ENCODE results near the gene CLCN1.

CLCN1 gene

DNA sequence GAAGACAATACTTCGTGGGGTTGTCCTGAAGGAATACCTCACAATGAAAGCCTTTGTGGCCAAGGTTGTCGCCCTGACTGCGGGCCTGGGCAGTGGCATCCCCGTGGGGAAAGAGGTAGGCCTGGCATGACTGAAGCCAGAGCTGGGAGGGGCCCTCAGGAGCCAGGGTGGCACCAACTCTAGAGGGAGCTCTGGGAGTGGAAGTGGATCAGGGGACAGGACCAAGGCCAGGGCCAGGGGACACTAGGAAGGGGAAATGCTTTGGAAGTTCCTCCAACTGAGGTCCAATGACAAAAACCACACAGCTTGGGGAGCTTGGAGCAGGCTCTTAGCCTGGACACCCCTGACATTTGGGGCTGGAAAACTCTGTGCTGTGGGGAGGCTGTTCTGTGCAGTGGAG is 5.8 kb downstream of the CLCN1 start:
- Histone ChIP-seq H3K4me1 (ENCODE audit: control insufficient read depth, insufficient read depth, low read depth, low read length) (peaks cover 1% of the 10 kb centered on the region), H3K4ac (ENCODE audit: low read depth in 1 of 2, low read length in 2 of 2) (no peak overlapping the region), H2AFZ (ENCODE audit: low read depth, low read length) (no peak overlapping the region), H2BK5ac (ENCODE audit: low read depth, low read length, poor library complexity, severe bottlenecking) (no peak overlapping the region), H3K23ac (ENCODE audit: low read length in 2 of 2) (no peak overlapping the region), H3K4me2 (ENCODE audit: low read length, poor library complexity, severe bottlenecking) (no peak overlapping the region), H3K4me3 (ENCODE audit: insufficient read depth in 1 of 2, low read depth in 1 of 2, low read length in 2 of 2) (no peak overlapping the region), H4K8ac (ENCODE audit: low read length) (peak overlapping the region; percentile 13), H3K9ac (ENCODE audit: low read length) (no peak overlapping the region), H2BK120ac (ENCODE audit: low read depth, low read length) (no peak overlapping the region), H3K79me1 (replicated peaks; ENCODE audit: low read length, poor library complexity, severe bottlenecking) (no peaks in the 10 kb centered on the region), H3K18ac (ENCODE audit: low read depth in 1 of 2, low read length in 2 of 2) (peak overlapping the region; percentile 76 to 79), H3K27me3 (ENCODE audit: control insufficient read depth in 1 of 2, insufficient read depth in 1 of 2, low read length in 2 of 2) (no peaks in the 10 kb centered on the region), H3K36me3 (ENCODE audit: control insufficient read depth in 1 of 2, insufficient read depth in 2 of 2, low read depth in 1 of 2, low read length in 2 of 2) (no peaks in the 10 kb centered on the region), H3K27ac (ENCODE audit: low read length, poor library complexity, severe bottlenecking) (no peak overlapping the region), H2BK15ac (ENCODE audit: low read depth, poor library complexity, severe bottlenecking) (peak overlapping the region; percentile 34), H2BK12ac (ENCODE audit: low read length in 2 of 2) (peak overlapping the region; percentile 29 to 97), H3K14ac (ENCODE audit: low read length in 2 of 2) (peak overlapping the region in 1 of 2 experiments; percentile 41), H3K9me3 (ENCODE audit: control insufficient read depth, low read length) (no peaks in the 10 kb centered on the region), H4K91ac (ENCODE audit: low read length) (peak overlapping the region; percentile 66), H2AK5ac (ENCODE audit: low read length, severe bottlenecking) (no peak overlapping the region)
- no peak for DNase-seq
- 82% methylated on average over 4 of the region's 4 CpGs for WGBS

DNA sequence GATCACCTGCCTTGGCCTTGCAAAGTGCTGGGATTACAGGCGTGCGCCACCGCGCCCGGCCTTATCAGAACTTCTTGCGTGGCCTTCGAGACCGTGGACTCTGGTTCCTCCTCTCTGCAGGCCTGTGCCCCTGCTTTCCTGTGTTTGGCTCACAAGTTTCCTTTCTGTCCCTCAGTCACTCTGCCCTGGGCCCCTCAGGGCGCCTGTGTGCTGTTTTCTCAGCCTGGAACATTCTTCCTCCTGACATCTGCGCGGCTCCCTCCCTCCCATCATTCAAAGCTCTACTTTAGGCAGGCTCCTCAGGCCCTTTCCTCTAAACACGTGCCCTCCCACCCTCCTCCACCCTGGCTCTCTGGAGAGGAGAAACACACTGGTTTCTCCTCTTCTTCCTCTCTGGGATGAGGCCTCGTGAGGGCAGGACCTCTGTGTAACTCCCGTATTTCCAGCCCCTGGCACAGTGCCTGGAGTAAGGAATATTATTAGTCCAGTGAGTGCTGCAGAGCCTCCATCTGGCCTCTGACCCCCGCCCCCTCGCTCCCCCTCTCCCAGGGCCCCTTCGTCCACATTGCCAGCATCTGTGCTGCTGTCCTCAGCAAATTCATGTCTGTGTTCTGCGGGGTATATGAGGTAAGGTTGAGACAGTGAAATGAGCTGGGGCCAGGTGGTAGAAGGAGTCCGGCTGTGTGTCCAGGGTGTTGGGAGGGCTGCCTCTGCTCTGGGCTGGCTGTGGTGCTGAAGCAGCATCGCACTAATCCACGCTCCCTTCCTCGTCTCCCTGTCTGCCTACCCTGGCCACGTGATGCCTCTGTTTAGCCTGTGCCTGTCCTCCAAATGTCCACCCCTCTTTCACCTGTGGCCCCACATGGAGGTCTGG is 7.1 kb downstream of the CLCN1 start:
- Histone ChIP-seq H2BK12ac (ENCODE audit: low read length in 2 of 2) (peak overlapping the region; percentile 75 to 99), H3K18ac (ENCODE audit: low read depth in 1 of 2, low read length in 2 of 2) (peak overlapping the region; percentile 67 to 93), H3K36me3 (ENCODE audit: control insufficient read depth in 1 of 2, insufficient read depth in 2 of 2, low read depth in 1 of 2, low read length in 2 of 2) (no peaks in the 10 kb centered on the region), H3K79me1 (replicated peaks; ENCODE audit: low read length, poor library complexity, severe bottlenecking) (no peaks in the 10 kb centered on the region), H3K14ac (ENCODE audit: low read length in 2 of 2) (peak overlapping the region in 1 of 2 experiments; percentile 89), H3K27ac (ENCODE audit: low read length, poor library complexity, severe bottlenecking) (no peak overlapping the region), H2BK120ac (ENCODE audit: low read depth, low read length) (peak overlapping the region; percentile 69), H3K27me3 (ENCODE audit: control insufficient read depth in 1 of 2, insufficient read depth in 1 of 2, low read length in 2 of 2) (no peaks in the 10 kb centered on the region), H2AK5ac (ENCODE audit: low read length, severe bottlenecking) (no peak overlapping the region), H3K9ac (ENCODE audit: low read length) (no peak overlapping the region), H3K4ac (ENCODE audit: low read depth in 1 of 2, low read length in 2 of 2) (peak overlapping the region; percentile 22 to 88), H3K4me1 (ENCODE audit: control insufficient read depth, insufficient read depth, low read depth, low read length) (no peaks in the 10 kb centered on the region), H3K9me3 (ENCODE audit: control insufficient read depth, low read length) (no peaks in the 10 kb centered on the region), H4K8ac (ENCODE audit: low read length) (peak overlapping the region; percentile 92), H2AFZ (ENCODE audit: low read depth, low read length) (peak overlapping the region; percentile 42), H3K4me2 (ENCODE audit: low read length, poor library complexity, severe bottlenecking) (no peak overlapping the region), H2BK15ac (ENCODE audit: low read depth, poor library complexity, severe bottlenecking) (no peak overlapping the region), H3K23ac (ENCODE audit: low read length in 2 of 2) (no peak overlapping the region), H4K91ac (ENCODE audit: low read length) (peak overlapping the region; percentile 80), H2BK5ac (ENCODE audit: low read depth, low read length, poor library complexity, severe bottlenecking) (no peak overlapping the region), H3K4me3 (ENCODE audit: insufficient read depth in 1 of 2, low read depth in 1 of 2, low read length in 2 of 2) (no peak overlapping the region)
- WGBS, result 78% methylated on average over 20 of the region's 23 CpGs
- peak; percentile 28 for DNase-seq

DNA sequence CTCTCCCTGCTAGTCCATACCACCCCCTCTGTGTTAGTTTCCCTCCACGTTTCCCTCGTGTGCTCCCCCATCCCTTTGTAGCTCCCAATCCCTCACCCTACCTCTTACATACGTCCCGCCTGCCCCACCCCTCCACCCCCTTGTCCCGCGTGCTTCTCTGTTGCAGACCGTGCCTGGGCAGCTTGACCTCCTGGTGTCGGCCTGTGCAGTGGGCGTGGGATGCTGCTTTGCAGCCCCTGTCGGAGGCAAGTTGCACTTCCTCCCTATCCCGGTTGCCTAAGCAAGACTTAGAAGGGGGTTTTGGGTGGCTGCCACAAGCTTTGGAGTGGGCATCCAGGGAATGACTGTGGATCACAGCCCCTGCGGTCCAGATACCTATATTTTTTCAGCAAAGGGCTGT is 7.7 kb downstream of the CLCN1 start:
- no peak overlapping the region for H2BK5ac ChIP-seq (ENCODE audit: low read depth, low read length, poor library complexity, severe bottlenecking)
- peak overlapping the region; percentile 92 for H4K8ac ChIP-seq (ENCODE audit: low read length)
- H3K27me3 ChIP-seq (ENCODE audit: control insufficient read depth in 1 of 2, insufficient read depth in 1 of 2, low read length in 2 of 2), result no peaks in the 10 kb centered on the region
- H3K4ac ChIP-seq (ENCODE audit: low read depth in 1 of 2, low read length in 2 of 2), result peak overlapping the region; percentile 22 to 57
- H3K14ac ChIP-seq (ENCODE audit: low read length in 2 of 2), result peak overlapping the region in 1 of 2 experiments; percentile 89
- H2BK12ac ChIP-seq (ENCODE audit: low read length in 2 of 2), result peak overlapping the region; percentile 75 to 99
- peak overlapping the region; percentile 2 for H2BK120ac ChIP-seq (ENCODE audit: low read depth, low read length)
- no peak overlapping the region for H2BK15ac ChIP-seq (ENCODE audit: low read depth, poor library complexity, severe bottlenecking)
- WGBS, result 58% methylated on average over 11 of the region's 12 CpGs
- H3K27ac ChIP-seq (ENCODE audit: low read length, poor library complexity, severe bottlenecking), result no peak overlapping the region
- H3K23ac ChIP-seq (ENCODE audit: low read length in 2 of 2), result peak overlapping the region in 1 of 2 experiments; percentile 18
- H3K4me2 ChIP-seq (ENCODE audit: low read length, poor library complexity, severe bottlenecking), result no peak overlapping the region
- H3K9me3 ChIP-seq (ENCODE audit: control insufficient read depth, low read length), result no peaks in the 10 kb centered on the region
- peak overlapping the region; percentile 80 for H4K91ac ChIP-seq (ENCODE audit: low read length)
- no peak for DNase-seq
- H2AK5ac ChIP-seq (ENCODE audit: low read length, severe bottlenecking), result no peak overlapping the region
- no peak overlapping the region for H2AFZ ChIP-seq (ENCODE audit: low read depth, low read length)
- H3K18ac ChIP-seq (ENCODE audit: low read depth in 1 of 2, low read length in 2 of 2), result peak overlapping the region; percentile 3 to 93
- no peaks in the 10 kb centered on the region for H3K4me1 ChIP-seq (ENCODE audit: control insufficient read depth, insufficient read depth, low read depth, low read length)
- no peaks in the 10 kb centered on the region for H3K79me1 ChIP-seq (replicated peaks; ENCODE audit: low read length, poor library complexity, severe bottlenecking)
- no peaks in the 10 kb centered on the region for H3K36me3 ChIP-seq (ENCODE audit: control insufficient read depth in 1 of 2, insufficient read depth in 2 of 2, low read depth in 1 of 2, low read length in 2 of 2)
- H3K4me3 ChIP-seq (ENCODE audit: insufficient read depth in 1 of 2, low read depth in 1 of 2, low read length in 2 of 2), result no peak overlapping the region
- no peak overlapping the region for H3K9ac ChIP-seq (ENCODE audit: low read length)

- no peak overlapping the region for H3K4ac ChIP-seq (ENCODE audit: low read depth in 1 of 2, low read length in 2 of 2)
- no peaks in the 10 kb centered on the region for H3K9me3 ChIP-seq (ENCODE audit: control insufficient read depth, low read length)
- H2AK5ac ChIP-seq (ENCODE audit: low read length, severe bottlenecking), result no peak overlapping the region
- no peaks in the 10 kb centered on the region for H3K36me3 ChIP-seq (ENCODE audit: control insufficient read depth in 1 of 2, insufficient read depth in 2 of 2, low read depth in 1 of 2, low read length in 2 of 2)
- DNase-seq, result peak; percentile 65
- no peak overlapping the region for H3K27ac ChIP-seq (ENCODE audit: low read length, poor library complexity, severe bottlenecking)
- H2BK120ac ChIP-seq (ENCODE audit: low read depth, low read length), result no peak overlapping the region
- no peak overlapping the region for H2BK5ac ChIP-seq (ENCODE audit: low read depth, low read length, poor library complexity, severe bottlenecking)
- no peak overlapping the region for H4K8ac ChIP-seq (ENCODE audit: low read length)
- no peak overlapping the region for H3K4me2 ChIP-seq (ENCODE audit: low read length, poor library complexity, severe bottlenecking)
- H3K27me3 ChIP-seq (ENCODE audit: control insufficient read depth in 1 of 2, insufficient read depth in 1 of 2, low read length in 2 of 2), result peaks cover 0 to 1% of the 10 kb centered on the region in 2 experiments
- no peak overlapping the region for H2AFZ ChIP-seq (ENCODE audit: low read depth, low read length)
- no peak overlapping the region for H3K23ac ChIP-seq (ENCODE audit: low read length in 2 of 2)
- H3K18ac ChIP-seq (ENCODE audit: low read depth in 1 of 2, low read length in 2 of 2), result no peak overlapping the region
- no peaks in the 10 kb centered on the region for H3K4me1 ChIP-seq (ENCODE audit: control insufficient read depth, insufficient read depth, low read depth, low read length)
- no peak overlapping the region for H4K91ac ChIP-seq (ENCODE audit: low read length)
- H3K4me3 ChIP-seq (ENCODE audit: insufficient read depth in 1 of 2, low read depth in 1 of 2, low read length in 2 of 2), result no peak overlapping the region
- H2BK15ac ChIP-seq (ENCODE audit: low read depth, poor library complexity, severe bottlenecking), result no peak overlapping the region
- 29% methylated on average over 1 of the region's 2 CpGs for WGBS
- H2BK12ac ChIP-seq (ENCODE audit: low read length in 2 of 2), result no peak overlapping the region
- no peak overlapping the region for H3K9ac ChIP-seq (ENCODE audit: low read length)
- H3K14ac ChIP-seq (ENCODE audit: low read length in 2 of 2), result no peak overlapping the region
- no peaks in the 10 kb centered on the region for H3K79me1 ChIP-seq (replicated peaks; ENCODE audit: low read length, poor library complexity, severe bottlenecking)
Measured at GRCh38 chr7:143325240-143325639, 9.3 kb downstream of the CLCN1 start.

All from mesenchymal stem cell (in vitro differentiated cells and primary cell).